Gastroesophageal sphincter (tissue), 4 donors: ENCODE measurements around the gene CSNK1D. TPM values are rescaled to one million over a fixed set of nuclear protein-coding genes. Genes with fewer than 3 reads are reported as not detected.

Source experiments
- ATAC-seq: fragments of 150-250 bp; one replicate; pipeline ENCODE4 v1.9.1; 2016; ENCODE audit warnings: mild to moderate bottlenecking, moderate library complexity
- H3K27ac ChIP-seq, 4 donors: fragments of 200-600 bp; sonication (generic) in 3 of 4; 1 replicate in 3 of 4; 2 replicates in 1 of 4; pipeline ENCODE4 v1.5.1; 2016 to 2019
- H3K27me3 ChIP-seq: fragments of 200-600 bp; sonication (generic); one replicate; pipeline ENCODE4 v1.5.1; 2019
- H3K36me3 ChIP-seq, 2 donors: fragments of 200-600 bp; sonication (generic); one replicate each; pipeline ENCODE4 v1.5.1; 2019; ENCODE audit warnings: control low read depth in 1 of 2
- H3K4me1 ChIP-seq, 3 donors: fragments of 200-600 bp; sonication (generic); 1 replicate in 2 of 3; 2 replicates in 1 of 3; pipeline ENCODE4 v1.5.1; 2016 to 2019; ENCODE audit warnings: control low read depth in 2 of 3
- H3K4me3 ChIP-seq, 2 donors: fragments of 200-600 bp; sonication (generic); one replicate each; pipeline ENCODE4 v1.5.1; 2019; ENCODE audit warnings: mild to moderate bottlenecking in 1 of 2, moderate library complexity in 1 of 2
- H3K9me3 ChIP-seq, 3 donors: fragments of 200-600 bp; sonication (generic); one replicate each; pipeline ENCODE4 v1.5.1; 2017 to 2019; ENCODE audit warnings: control low read depth in 2 of 3
- EP300 ChIP-seq: sonication (generic); formaldehyde crosslinking; IDR thresholded peaks from one replicate; pipeline ENCODE4 v1.6.1; 2017; ENCODE audit warnings: antibody characterized with exemption, mild to moderate bottlenecking
- POLR2A ChIP-seq, 2 donors: fragments of 450-650 bp; IDR thresholded peaks; one replicate each; pipeline ENCODE4 v1.6.1; 2017; ENCODE audit warnings: antibody characterized with exemption in 2 of 2, mild to moderate bottlenecking in 2 of 2, moderate library complexity in 1 of 2
- POLR2AphosphoS5 ChIP-seq: sonication (generic); formaldehyde crosslinking; IDR thresholded peaks from one replicate; pipeline ENCODE4 v1.6.1; 2017; ENCODE audit warnings: antibody characterized with exemption
- WGBS, 2 donors: methylation state at CpG; one replicate each; pipeline ENCODE4 v1.1.5; 2018; ENCODE audit warnings: low coverage in 1 of 2; 5-methylcytosine and 5-hydroxymethylcytosine counted together
- total RNA-seq, 4 donors: library from RNA; depleted of rRNA; stranded (reverse); fragments of >200 nt; gene quantifications; one replicate each; pipeline ENCODE4 v1.1.0, GENCODE V29; 2016
- TF ChIP-seq, protein P1 (sequence below), 4 experiments: fragments of 200-600 bp in 2 of 4; fragments of 450-650 bp in 2 of 4; sonication (generic) in 1 of 4; IDR thresholded peaks; one replicate each; pipeline ENCODE4 v1.5.1; 2017 to 2019; ENCODE audit warnings: antibody characterized with exemption in 4 of 4, mild to moderate bottlenecking in 2 of 4, moderate library complexity in 2 of 4

Gene CSNK1D
- total RNA-seq, 4 donors from 2014 or later, result 23.4 to 92.1 (median 72.4) TPM

DNA sequence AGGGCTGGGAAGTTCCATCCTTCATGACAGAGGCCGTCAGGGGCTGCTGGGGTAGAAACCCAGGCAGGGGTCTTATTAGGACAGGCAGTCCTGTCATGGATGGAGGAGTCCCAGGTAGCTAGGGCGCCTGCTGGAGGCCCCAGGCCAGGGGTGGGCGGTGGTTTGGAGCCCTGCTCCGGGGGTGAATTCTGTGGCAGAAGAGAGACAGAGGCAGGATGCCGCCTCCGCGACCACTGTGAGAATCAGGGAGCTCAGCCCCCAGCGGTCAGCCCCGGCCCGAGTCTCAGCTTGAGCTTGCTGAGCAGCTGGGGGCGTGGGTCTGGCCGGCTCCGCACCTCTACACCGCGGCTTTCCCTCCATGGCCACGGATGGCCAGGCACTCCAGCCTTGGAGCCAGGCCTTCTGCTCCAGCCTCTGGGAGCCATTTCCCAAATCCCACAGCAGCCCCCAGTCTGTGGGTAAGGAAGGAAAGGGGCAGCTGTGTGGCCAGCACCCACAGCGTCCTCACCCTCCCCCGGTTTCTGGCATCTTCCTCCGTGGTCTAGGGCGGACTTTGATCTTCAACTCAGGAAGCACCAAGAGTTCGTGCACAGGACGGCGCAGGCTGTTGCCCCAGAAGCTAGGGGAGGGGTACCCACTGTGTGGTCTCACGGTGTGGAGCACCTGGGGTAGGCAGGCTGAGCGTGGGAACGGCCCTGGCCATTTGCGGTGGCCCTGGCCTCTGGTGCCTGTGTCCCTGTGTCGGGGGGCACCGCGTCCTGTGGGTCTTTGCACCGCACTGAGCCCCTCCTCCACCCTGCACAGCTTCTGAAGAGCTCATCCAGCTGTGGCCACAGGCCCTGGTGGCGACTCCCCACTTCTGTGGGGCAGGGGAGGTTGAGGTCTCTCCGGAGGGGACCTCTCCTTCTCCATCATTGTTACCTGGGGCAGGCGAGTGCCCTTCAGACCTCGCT lies 29.8 kb upstream of the CSNK1D start:
- 40% methylated on average over 1 of the region's 35 CpGs; no CpG with 5 or more reads in 1 of the 2 donors for WGBS, 2 donors
- peaks cover 0 to 20% (median 5%) of the 10 kb centered on the region in 3 donors for H3K4me1 ChIP-seq
- H3K27me3 ChIP-seq, result peaks cover 8% of the 10 kb centered on the region
- H3K27ac ChIP-seq, result no peak overlapping the region
- no peaks in the 10 kb centered on the region for H3K9me3 ChIP-seq
- H3K4me3 ChIP-seq, result no peak overlapping the region
- TF ChIP-seq, protein P1, sequence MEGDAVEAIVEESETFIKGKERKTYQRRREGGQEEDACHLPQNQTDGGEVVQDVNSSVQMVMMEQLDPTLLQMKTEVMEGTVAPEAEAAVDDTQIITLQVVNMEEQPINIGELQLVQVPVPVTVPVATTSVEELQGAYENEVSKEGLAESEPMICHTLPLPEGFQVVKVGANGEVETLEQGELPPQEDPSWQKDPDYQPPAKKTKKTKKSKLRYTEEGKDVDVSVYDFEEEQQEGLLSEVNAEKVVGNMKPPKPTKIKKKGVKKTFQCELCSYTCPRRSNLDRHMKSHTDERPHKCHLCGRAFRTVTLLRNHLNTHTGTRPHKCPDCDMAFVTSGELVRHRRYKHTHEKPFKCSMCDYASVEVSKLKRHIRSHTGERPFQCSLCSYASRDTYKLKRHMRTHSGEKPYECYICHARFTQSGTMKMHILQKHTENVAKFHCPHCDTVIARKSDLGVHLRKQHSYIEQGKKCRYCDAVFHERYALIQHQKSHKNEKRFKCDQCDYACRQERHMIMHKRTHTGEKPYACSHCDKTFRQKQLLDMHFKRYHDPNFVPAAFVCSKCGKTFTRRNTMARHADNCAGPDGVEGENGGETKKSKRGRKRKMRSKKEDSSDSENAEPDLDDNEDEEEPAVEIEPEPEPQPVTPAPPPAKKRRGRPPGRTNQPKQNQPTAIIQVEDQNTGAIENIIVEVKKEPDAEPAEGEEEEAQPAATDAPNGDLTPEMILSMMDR (IDR thresholded peaks at IDR 0.05), result no peak
- TF ChIP-seq POLR2AphosphoS5, result no peak
- TF ChIP-seq EP300, result no peak
- no peak for TF ChIP-seq POLR2A (IDR thresholded peaks at IDR 0.05)
- no peak for ATAC-seq
- no peaks in the 10 kb centered on the region for H3K36me3 ChIP-seq

- Histone ChIP-seq H3K27ac (no peak overlapping the region), H3K4me3 (no peak overlapping the region), H3K27me3 (peaks cover 8% of the 10 kb centered on the region), H3K9me3 (no peaks in the 10 kb centered on the region), H3K4me1 (peaks cover 0 to 27% (median 6%) of the 10 kb centered on the region in 3 donors), H3K36me3 (no peaks in the 10 kb centered on the region)
- ATAC-seq, result no peak
- WGBS, 2 donors, result 80% methylated on average over 1 of the region's 15 CpGs; no CpG with 5 or more reads in 1 of the 2 donors
- TF ChIP-seq POLR2A (IDR thresholded peaks at IDR 0.05) (no peak), EP300 (no peak), POLR2AphosphoS5 (no peak)
- TF ChIP-seq, protein P1 (IDR thresholded peaks at IDR 0.05), result no peak
Measured at GRCh38 chr17:82302568-82302963, 29.1 kb upstream of the CSNK1D start.

DNA sequence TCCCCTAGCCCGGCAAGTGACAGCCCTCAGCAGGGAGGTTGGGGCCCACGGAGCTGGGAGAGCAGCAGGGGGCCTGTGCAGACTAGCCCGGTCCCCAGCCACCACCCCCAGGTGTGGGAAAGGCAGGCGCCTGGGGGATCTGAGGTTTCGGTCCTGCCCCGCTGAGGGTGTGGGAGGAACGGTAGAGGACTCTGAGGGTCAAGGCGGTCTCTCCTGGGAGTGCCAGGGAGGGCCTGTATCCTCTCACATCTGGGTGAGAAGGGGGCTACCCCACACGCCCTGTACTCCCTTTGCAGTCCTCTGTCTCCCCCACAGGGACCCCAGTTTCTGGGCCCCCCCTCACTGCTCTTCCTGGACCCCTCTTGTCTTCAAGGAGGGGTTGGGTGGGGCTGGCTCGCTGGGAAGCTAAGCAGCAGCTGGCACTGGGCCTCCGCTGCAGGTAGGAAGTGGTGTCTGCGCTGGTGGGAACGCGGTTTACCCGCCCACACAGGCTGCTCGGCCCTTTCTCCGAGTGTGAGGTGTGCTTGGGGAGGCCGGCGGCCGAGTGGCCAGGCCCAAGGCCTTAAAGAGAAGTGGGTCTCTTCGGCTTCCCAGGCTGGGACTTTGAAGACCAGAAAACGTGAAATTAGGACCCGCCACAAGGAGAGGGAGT lies 28.5 kb upstream of the CSNK1D start:
- Histone ChIP-seq H3K4me1 (peaks cover 0 to 32% (median 11%) of the 10 kb centered on the region in 3 donors), H3K36me3 (no peaks in the 10 kb centered on the region), H3K27ac (no peak overlapping the region), H3K9me3 (no peaks in the 10 kb centered on the region), H3K4me3 (no peak overlapping the region), H3K27me3 (peaks cover 8% of the 10 kb centered on the region)
- ATAC-seq, result no peak
- TF ChIP-seq EP300 (no peak), POLR2AphosphoS5 (no peak), POLR2A (IDR thresholded peaks at IDR 0.05) (no peak)
- TF ChIP-seq, protein P1 (IDR thresholded peaks at IDR 0.05), result no peak
- WGBS, 2 donors, result no CpG with 5 or more reads among the region's 23 CpGs

GRCh38 chr17:82301300-82301915 lies 27.9 kb upstream of the CSNK1D start:
- Histone ChIP-seq H3K4me3 (no peak overlapping the region), H3K9me3 (no peaks in the 10 kb centered on the region), H3K4me1 (peaks cover 0 to 38% (median 11%) of the 10 kb centered on the region in 3 donors), H3K27ac (no peak overlapping the region), H3K27me3 (peaks cover 8% of the 10 kb centered on the region), H3K36me3 (no peaks in the 10 kb centered on the region)
- no peak for ATAC-seq
- TF ChIP-seq, protein P1 (IDR thresholded peaks at IDR 0.05), result no peak
- TF ChIP-seq POLR2A (IDR thresholded peaks at IDR 0.05) (no peak), POLR2AphosphoS5 (no peak)
- 67 to 100% methylated on average over 2 to 4 of the region's 12 CpGs for WGBS, 2 donors
